Activated T-cell treated with anti-CD3 and anti-CD28 coated beads for 1 hour (primary cell): ENCODE measurements around the gene NAB1.
A peak's percentile ranks its signal among the peaks of the same experiment; 100 is the strongest.

Experiments
- DNase-seq: peaks from one replicate; pipeline ENCODE4 v3.0.0-alpha.2; 2020; ENCODE audit warnings: low read depth

The NAB1 gene

GRCh38 chr2:190637281-190637734 is 11.6 kb upstream of the NAB1 start:
- no peak for DNase-seq

- no peak for DNase-seq
Measured at GRCh38 chr2:190637903-190638618, 10.8 kb upstream of the NAB1 start.

- no peak for DNase-seq
Measured at GRCh38 chr2:190640117-190640516, 8.8 kb upstream of the NAB1 start.

GRCh38 chr2:190641469-190641868 is 7.4 kb upstream of the NAB1 start:
- no peak for DNase-seq

- DNase-seq = no peak
Measured at GRCh38 chr2:190646780-190647522, 1.9 kb upstream of the NAB1 start.

DNA sequence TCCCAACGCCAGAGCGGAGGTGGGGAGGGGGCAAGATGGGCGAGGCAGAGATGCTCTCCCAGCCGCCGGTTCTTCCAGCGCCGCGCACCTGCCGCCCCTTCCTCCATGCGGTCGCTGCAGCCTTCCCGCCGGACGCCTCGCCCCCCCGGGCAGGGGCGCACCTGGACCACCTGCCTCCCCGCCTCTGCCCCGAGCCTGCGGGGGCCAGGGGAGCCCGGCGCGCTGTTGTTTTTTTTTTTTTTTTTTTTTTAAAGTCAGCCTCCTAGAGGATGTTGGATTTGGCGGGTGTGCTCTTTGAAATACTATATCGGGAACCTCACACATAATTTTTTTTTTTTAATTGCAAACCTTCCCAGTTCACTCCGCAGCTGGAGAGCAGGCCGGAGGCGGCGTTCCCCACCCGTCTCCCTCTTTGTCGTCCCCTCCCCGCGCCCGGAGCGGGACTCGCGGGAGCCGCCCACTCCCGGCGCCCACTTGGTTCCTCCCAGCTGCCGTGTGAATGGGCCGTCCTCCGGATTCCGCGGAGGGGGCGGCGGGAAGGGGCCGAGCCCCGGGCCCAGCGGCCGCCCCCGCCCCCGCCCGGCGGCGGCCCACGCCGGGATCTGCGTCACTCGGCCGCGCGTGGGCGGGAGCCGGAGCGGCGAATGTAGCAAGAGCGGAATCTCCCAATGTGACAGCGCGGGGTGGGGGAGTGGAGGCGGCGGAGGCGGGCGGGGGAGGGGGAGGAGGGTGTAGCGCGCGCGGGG is 421 bp upstream of the NAB1 start:
- peak; percentile 92 for DNase-seq

DNA sequence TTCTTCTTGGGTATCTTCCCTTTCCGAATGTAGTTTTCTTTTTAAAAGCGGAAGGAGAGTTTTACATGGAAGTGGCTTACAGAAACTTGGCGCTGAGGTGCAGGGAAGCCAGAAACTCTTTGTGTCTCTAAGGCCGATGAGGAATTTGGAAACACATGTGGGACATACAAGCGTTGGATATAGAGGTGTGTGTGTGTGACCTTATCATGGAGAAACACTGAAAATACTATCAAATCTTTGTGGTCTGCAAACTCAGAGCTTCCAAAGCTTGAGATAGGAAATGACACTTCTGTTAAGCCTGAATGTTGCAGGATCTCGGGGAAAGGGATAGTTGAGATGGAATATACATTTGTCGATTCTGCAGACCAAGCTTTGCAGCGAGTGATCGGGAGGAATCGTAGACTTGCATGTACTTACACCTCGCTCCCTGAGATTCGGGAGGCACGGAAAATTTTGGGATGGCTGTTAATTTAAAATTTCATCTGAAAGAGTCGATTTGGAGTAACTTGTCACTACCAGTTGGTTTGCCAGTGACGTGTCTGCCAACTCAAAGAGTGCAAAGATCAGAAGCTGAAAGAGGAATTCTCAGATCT is 1.0 kb downstream of the NAB1 start:
- no peak for DNase-seq

DNA sequence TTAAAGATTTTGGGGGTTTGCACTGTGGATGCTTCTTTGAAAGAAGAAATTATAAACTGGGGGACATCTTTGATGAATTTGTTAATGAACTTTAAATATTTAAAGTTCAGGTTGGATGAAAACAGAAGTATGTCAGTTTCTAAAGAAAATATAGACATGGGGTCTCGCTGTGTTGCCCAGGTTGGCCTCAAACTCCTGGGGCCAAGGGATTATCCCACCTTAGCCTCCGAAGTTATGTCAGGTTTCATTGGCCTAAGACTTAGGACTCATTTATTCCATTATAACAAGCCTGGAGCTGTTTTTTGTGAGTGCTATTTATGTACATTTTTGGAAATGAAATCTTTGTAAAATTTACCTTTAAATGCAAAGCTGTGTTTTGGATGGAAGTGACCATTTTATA is 2.5 kb downstream of the NAB1 start:
- no peak for DNase-seq

DNA sequence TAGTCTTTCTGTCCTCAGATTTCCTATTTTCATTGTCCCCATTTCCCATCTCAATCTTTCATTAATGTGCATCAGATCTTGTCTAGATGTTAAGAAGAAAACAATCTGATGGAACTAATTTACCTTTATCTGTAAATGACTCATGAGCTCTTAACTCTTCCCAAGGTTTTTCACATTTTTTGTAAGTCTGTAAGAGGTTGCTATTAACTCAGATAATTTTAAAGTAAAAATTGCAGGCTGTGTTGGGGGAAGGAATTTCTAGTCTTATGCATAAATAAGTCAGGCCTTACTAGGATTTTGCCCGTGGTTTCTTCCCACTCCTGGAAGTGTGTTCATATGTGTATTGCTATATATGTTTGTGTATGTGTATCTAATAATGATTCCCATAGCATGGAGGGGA is 4.3 kb downstream of the NAB1 start:
- DNase-seq = no peak

- no peak for DNase-seq
Measured at GRCh38 chr2:190653931-190654330, 5.0 kb downstream of the NAB1 start.

DNA sequence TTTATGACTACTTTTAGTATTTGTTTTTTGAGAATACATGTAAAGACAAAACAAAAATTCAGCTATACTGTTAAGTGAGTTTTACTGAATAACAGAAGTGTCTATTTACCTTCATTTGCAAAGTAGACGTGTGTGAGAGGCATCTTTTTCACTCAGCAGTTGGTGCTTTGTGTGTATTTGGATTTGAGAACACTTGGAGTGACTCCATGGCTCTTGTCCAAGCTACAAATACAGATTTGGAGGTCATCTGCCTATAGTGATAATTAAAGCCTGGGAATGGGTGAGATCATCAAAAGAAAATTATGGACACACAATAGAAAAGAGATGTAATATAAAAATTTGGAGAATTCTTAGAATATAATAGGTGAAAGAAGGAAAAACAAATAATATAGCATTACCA is 6.2 kb downstream of the NAB1 start:
- DNase-seq = no peak

- DNase-seq = no peak
Measured at GRCh38 chr2:190655570-190655969, 6.7 kb downstream of the NAB1 start.

GRCh38 chr2:190656301-190656700 is 7.4 kb downstream of the NAB1 start:
- DNase-seq = no peak

- DNase-seq = no peak
Measured at GRCh38 chr2:190657474-190658255, 8.8 kb downstream of the NAB1 start.

- DNase-seq = no peak
Measured at GRCh38 chr2:190659553-190659952, 10.7 kb downstream of the NAB1 start.

DNA sequence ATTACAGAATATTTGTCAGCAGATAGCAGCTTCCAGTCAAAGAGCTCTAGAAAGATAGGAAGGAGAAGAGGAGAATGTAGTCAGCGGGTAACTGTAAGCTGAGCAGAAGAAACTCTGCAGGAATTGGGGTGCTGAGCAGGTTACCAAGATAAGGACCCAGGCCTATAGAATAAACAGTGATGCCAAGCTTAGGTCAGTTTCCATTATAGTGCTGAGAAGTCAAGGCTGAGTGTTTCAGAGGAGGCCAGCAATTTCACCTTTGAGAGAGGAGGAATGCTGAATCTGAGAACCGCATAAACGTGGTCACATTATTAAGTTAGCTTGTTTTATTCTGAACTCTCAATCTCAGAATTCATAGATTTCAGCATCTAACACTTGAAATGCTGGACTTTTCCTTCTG is 13.9 kb downstream of the NAB1 start:
- DNase-seq = no peak

DNA sequence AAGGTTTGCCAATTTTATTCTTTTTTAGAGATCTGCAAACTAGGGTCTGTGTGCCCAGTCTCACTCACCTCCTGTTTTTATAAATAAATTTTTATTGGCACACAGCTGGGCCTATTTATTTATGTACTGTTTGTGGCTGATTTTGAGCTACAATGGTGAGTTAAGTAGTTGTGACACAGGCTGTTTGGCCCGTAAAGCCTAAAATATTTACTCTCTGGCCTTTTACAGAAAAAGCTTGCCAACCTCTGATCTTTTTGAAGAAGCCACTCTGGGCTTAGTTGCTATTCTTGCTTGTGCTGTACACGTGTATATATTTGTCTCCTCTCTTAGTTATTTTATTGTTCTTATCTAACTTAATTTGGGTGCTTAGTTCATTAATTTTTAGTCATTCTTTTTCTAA is 14.5 kb downstream of the NAB1 start:
- no peak for DNase-seq

DNA sequence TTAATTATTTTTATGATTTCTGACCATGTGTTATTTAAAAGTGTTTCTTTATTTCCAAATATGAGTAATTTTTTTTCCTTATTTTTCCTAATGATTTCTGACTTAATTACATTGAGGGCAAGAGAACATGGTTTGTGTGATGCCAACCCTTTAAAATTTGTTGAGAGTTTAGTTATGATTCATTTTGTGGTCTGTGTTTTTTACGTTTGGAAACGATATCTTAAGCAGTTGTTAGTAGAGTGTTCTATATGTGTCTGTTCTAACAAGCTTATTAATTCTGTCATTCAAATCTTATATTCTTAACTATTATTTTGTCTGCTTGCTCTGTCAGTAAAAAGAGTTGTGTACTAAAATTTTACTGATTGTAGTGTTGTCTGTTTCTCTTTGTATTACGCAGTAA is 15.0 kb downstream of the NAB1 start:
- no peak for DNase-seq

- DNase-seq = no peak
Measured at GRCh38 chr2:190664240-190664639, 15.4 kb downstream of the NAB1 start.

DNA sequence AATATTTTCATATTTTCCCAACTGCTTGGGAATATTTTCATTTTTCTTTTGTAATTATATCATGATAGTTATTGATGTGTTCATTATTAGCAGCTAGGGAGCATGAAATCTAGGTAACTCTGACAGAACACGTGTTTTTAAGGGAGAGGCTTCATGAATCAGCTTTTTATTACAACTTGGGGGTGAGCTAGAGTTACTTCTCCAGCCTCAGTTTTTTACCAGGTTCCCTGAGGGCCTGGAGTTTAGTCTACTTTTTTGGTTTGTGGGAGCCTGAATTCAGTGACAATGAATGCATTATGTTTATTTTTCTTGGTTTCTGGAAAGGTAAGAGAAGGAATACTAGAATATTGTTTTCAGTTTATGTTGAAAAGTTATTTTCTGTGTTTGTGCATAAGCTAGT is 18.0 kb downstream of the NAB1 start:
- DNase-seq = no peak

- DNase-seq = no peak
Measured at GRCh38 chr2:190668892-190669291, 20.0 kb downstream of the NAB1 start.
